ENCODE results near the gene VPS11.

GRCh38 chr11:119021631-119022030 is 46.0 kb upstream of the VPS11 start:
- TF ChIP-seq EZH2phosphoT487 (IDR thresholded peaks at IDR 0.05; ENCODE audit: unreplicated experiment) (no peak), JUNB (IDR thresholded peaks at IDR 0.05; ENCODE audit: unreplicated experiment) (no peak), CTCF (conservative IDR thresholded peaks at IDR 0.05; ENCODE audit: low read depth in 2 of 2) (no peak), EZH2 (IDR thresholded peaks at IDR 0.05; ENCODE audit: low read depth, unreplicated experiment) (no peak), CREB1 (CRISPR knock-in tag; IDR thresholded peaks at IDR 0.05; ENCODE audit: low read depth) (no peak), POLR2AphosphoS5 (IDR thresholded peaks at IDR 0.05; ENCODE audit: low read depth) (no peak), ZNF331 (CRISPR knock-in tag; IDR thresholded peaks at IDR 0.05; ENCODE audit: low read depth) (no peak), ZNF114 (CRISPR knock-in tag; IDR thresholded peaks at IDR 0.05) (no peak)

All from GM23338 (cell line).